Spinal cord (tissue), 10 donors: Measurements from ENCODE around the gene TBL1XR1. TPM values are rescaled to one million over a fixed set of nuclear protein-coding genes. Genes with fewer than 3 reads are reported as not detected.

ENCODE experiments used
- DNase-seq, 6 donors: peaks; one replicate each; pipeline versions ENCODE4 v3.0.0 to v3.0.0-alpha.2; 2013 to 2015; ENCODE audit warnings: low spot score in 6 of 6, low read depth in 4 of 6
- H3K27ac ChIP-seq: one replicate; pipeline ENCODE4 v1.5.1; 2013; ENCODE audit warnings: low read depth, low read length, control low read depth
- H3K27me3 ChIP-seq: one replicate; pipeline ENCODE4 v1.6.1; 2013; ENCODE audit warnings: low read length; ENCODE audit not compliant: control insufficient read depth, insufficient read depth
- H3K36me3 ChIP-seq: one replicate; pipeline ENCODE4 v1.6.1; 2013; ENCODE audit warnings: low read length; ENCODE audit not compliant: control insufficient read depth, insufficient read depth
- H3K4me1 ChIP-seq: one replicate; pipeline ENCODE4 v1.6.1; 2013; ENCODE audit warnings: low read length; ENCODE audit not compliant: control insufficient read depth, insufficient read depth
- H3K4me3 ChIP-seq: one replicate; pipeline ENCODE4 v1.5.1; 2013; ENCODE audit warnings: low read depth, low read length, control low read depth
- H3K9me3 ChIP-seq: one replicate; pipeline ENCODE4 v1.6.1; 2013; ENCODE audit warnings: low read length; ENCODE audit not compliant: control insufficient read depth, insufficient read depth
- WGBS: methylation state at CpG from one replicate; pipeline ENCODE4 v1.1.5; 2013; ENCODE audit warnings: missing lambda C conversion rate; ENCODE audit not compliant: insufficient coverage; 5-methylcytosine and 5-hydroxymethylcytosine counted together
- polyA plus RNA-seq, 2 donors: library from polyadenylated mRNA; unstranded; fragments of 120-200 nt; gene quantifications; one replicate each; pipeline ENCODE4 v1.2.1, GENCODE V29; 2013; ENCODE audit not compliant: insufficient read length in 2 of 2
- total RNA-seq, 2 donors: library from RNA; depleted of rRNA in 1 of 2; stranded (reverse); fragments of 120-200 nt in 1 of 2; fragments of >200 nt in 1 of 2; gene quantifications; one replicate each; pipeline versions ENCODE4 v1.2.3 to v1.2.4, GENCODE V29; 2013 to 2014
- donor health status: healthy.

The TBL1XR1 gene
- total and polyA plus RNA-seq, 4 donors, result 81.6 to 193 (median 110) TPM

- H3K4me1 ChIP-seq, result no peaks in the 10 kb centered on the region
- WGBS, result 94% methylated on average over 4 of the region's 6 CpGs
These were observed 89.6 kb downstream of the TBL1XR1 start for GRCh38 chr3:177107461-177108239.

DNA sequence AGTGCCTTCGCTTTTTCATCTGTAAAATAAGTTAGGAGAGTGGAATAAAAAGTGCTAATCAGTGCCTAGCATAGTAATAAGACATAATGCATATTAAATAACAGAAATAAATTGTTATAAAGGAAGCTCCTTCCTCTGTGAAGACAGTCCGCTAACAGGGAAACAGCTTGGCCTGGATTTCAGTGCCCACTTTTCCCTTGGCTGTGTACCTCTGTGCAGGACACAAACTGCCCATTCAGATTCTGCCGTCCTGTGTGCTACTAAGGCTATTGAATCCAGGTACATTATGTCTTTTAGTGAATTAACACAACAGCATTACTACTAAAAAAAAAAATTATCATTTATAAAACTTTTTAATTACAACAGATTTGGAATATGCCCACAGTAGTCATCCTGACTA is 90.7 kb downstream of the TBL1XR1 start:
- DNase-seq, result no peak
- no peaks in the 10 kb centered on the region for H3K4me1 ChIP-seq
- no peaks in the 10 kb centered on the region for H3K9me3 ChIP-seq
- 43% methylated on average over 1 of the region's 3 CpGs for WGBS
- no peak overlapping the region for H3K4me3 ChIP-seq
- H3K27me3 ChIP-seq, result no peaks in the 10 kb centered on the region
- H3K36me3 ChIP-seq, result no peaks in the 10 kb centered on the region
- H3K27ac ChIP-seq, result no peak overlapping the region

More at GRCh38 chr3:177107461-177108239, 89.6 kb downstream of the TBL1XR1 start:
- no peaks in the 10 kb centered on the region for H3K36me3 ChIP-seq
- H3K4me3 ChIP-seq, result no peak overlapping the region
- H3K27ac ChIP-seq, result no peak overlapping the region
- no peaks in the 10 kb centered on the region for H3K9me3 ChIP-seq
- H3K27me3 ChIP-seq, result no peaks in the 10 kb centered on the region
- no peak for DNase-seq

DNA sequence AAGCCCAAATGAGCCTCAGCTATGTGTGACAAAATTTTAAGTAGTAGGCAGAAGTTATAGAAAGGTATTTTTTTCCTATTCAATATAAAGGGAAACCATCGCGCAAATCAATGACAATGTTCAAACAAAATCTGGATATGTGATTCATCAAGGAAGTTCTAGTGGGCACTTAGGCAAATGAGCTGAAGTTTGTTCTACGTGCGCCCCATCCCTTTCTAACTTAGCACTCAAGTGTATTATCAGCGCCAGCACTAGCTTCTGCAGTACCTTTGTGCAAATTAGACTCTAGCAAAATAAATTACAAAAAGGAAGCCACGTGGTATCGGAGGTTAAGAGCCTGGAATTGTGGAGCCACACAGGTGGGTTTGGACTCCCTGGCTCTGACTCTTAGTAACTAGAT is 91.1 kb downstream of the TBL1XR1 start:
- H3K9me3 ChIP-seq, result no peaks in the 10 kb centered on the region
- WGBS, result 100% methylated on average over 2 of the region's 7 CpGs
- no peak overlapping the region for H3K27ac ChIP-seq
- no peaks in the 10 kb centered on the region for H3K27me3 ChIP-seq
- no peaks in the 10 kb centered on the region for H3K4me1 ChIP-seq
- H3K36me3 ChIP-seq, result no peaks in the 10 kb centered on the region
- no peak for DNase-seq
- no peak overlapping the region for H3K4me3 ChIP-seq

DNA sequence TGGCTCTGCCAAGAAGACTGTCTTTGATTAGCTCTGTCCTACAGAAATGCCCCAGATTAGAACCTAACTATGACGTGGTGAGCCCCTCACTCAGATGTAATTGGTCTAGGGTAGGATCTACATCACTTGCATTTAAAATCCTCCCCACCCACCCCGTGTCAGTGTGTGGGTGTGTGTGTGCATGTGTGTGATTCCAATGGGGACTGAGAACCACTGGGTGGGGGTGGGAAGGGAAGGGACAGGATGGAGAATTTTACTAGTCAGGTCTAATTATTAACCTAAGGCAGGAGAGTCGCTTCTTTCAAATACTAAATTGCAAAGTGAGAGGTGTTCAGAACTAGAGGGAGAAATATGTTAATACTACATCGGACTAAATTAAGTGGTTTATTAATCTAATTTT is 91.7 kb downstream of the TBL1XR1 start:
- H3K4me1 ChIP-seq, result no peaks in the 10 kb centered on the region
- no peak for DNase-seq
- no CpG with 5 or more reads among the region's 4 CpGs for WGBS
- no peak overlapping the region for H3K4me3 ChIP-seq
- H3K27me3 ChIP-seq, result no peaks in the 10 kb centered on the region
- H3K27ac ChIP-seq, result no peak overlapping the region
- H3K36me3 ChIP-seq, result no peaks in the 10 kb centered on the region
- H3K9me3 ChIP-seq, result no peaks in the 10 kb centered on the region

GRCh38 chr3:177104299-177104992 is 92.8 kb downstream of the TBL1XR1 start:
- no CpG with 5 or more reads among the region's 6 CpGs for WGBS
- no peaks in the 10 kb centered on the region for H3K9me3 ChIP-seq
- H3K36me3 ChIP-seq, result no peaks in the 10 kb centered on the region
- DNase-seq, result no peak
- H3K27ac ChIP-seq, result no peak overlapping the region
- no peak overlapping the region for H3K4me3 ChIP-seq
- H3K27me3 ChIP-seq, result no peaks in the 10 kb centered on the region
- H3K4me1 ChIP-seq, result no peaks in the 10 kb centered on the region

DNA sequence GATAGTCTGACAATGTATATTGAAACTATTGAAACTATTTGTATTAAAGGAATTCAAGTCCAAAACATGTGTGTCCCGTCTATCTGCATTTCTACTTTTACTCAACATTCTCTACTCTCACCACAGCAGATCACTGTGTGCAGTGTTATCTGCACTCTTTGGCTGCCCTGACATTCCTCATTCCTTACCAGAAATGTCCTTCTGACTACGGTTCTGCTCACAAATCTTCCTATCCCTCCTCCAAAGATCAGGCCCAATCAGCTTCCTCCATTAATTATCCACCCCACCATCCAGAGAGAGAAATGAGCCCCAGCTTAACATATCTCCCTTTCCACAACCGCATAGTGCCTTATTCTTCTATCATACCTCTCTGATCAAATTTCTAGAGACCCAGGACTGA is 94.7 kb downstream of the TBL1XR1 start:
- H3K4me3 ChIP-seq, result no peak overlapping the region
- WGBS, result 47% methylated on average over 1 of the region's 3 CpGs
- H3K9me3 ChIP-seq, result no peaks in the 10 kb centered on the region
- no peaks in the 10 kb centered on the region for H3K4me1 ChIP-seq
- no peaks in the 10 kb centered on the region for H3K27me3 ChIP-seq
- no peak for DNase-seq
- peaks cover 3% of the 10 kb centered on the region for H3K36me3 ChIP-seq
- H3K27ac ChIP-seq, result no peak overlapping the region

DNA sequence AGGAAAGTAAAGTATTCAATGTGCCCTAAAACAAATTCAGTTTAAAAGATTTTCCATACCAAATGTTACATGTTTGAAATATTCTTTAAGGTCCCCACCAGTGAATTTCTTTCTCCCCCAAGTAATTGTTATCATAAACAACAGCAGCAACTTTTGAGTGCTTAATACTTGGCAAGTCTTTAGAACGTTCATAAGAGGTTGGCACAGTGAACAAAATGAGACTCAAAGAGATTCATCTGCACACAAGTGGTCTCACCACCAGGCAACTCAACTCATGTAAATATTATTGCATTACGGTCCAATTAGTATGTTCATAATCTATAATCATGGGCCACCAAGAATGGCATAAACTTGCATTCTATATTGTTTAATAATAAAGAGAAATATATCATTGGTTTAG is 98.7 kb downstream of the TBL1XR1 start:
- Histone ChIP-seq H3K36me3 (peaks cover 5% of the 10 kb centered on the region), H3K9me3 (peaks cover 7% of the 10 kb centered on the region), H3K27ac (no peak overlapping the region), H3K4me3 (no peak overlapping the region), H3K27me3 (no peaks in the 10 kb centered on the region), H3K4me1 (no peaks in the 10 kb centered on the region)
- no peak for DNase-seq
- no CpG with 5 or more reads among the region's 2 CpGs for WGBS

DNA sequence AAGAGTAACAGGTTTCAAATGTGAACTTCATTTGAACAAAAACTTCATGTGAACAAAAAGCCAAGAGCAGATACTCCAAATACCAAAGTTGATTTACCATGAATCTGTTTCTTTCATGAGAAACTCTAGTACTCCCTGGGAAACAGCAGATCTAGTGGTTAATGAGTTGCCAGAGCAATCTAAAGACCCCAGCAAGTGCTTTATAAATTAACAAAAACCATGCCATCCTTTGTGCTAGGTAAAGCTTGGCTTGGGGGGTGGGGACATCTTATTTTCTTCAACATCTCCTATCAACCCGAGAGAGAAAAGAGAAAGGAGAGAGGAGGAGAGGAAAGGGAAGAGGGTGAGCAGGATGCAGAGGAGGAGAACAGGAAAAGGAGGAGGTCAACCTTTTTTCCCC is 100.7 kb downstream of the TBL1XR1 start:
- H3K4me3 ChIP-seq, result no peak overlapping the region
- no CpG with 5 or more reads among the region's 1 CpG for WGBS
- no peaks in the 10 kb centered on the region for H3K27me3 ChIP-seq
- no peaks in the 10 kb centered on the region for H3K4me1 ChIP-seq
- no peak for DNase-seq
- H3K9me3 ChIP-seq, result peaks cover 7% of the 10 kb centered on the region
- H3K36me3 ChIP-seq, result peaks cover 5% of the 10 kb centered on the region
- H3K27ac ChIP-seq, result no peak overlapping the region

DNA sequence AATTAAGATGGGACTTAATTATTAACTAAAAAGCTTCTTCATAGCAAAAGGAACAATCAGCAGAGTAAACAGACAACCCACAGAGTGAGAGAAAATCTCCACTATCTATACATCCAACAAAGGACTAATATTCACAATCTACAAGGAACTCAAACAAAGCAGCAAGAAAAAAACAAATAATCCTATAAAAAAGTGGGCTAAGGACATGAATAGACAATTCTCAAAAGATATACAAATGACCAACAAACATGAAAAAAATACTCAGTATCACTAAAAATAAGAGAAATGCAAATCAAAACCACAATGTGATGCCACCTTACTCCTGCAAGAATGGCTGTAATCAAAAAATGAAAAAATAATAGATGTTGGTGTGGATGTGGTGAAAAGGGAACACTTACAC is 103.3 kb downstream of the TBL1XR1 start:
- no peak overlapping the region for H3K4me3 ChIP-seq
- H3K36me3 ChIP-seq, result peaks cover 5% of the 10 kb centered on the region
- peaks cover 7% of the 10 kb centered on the region for H3K9me3 ChIP-seq
- no peak overlapping the region for H3K27ac ChIP-seq
- H3K4me1 ChIP-seq, result peaks cover 11% of the 10 kb centered on the region
- H3K27me3 ChIP-seq, result no peaks in the 10 kb centered on the region
- no peak for DNase-seq

DNA sequence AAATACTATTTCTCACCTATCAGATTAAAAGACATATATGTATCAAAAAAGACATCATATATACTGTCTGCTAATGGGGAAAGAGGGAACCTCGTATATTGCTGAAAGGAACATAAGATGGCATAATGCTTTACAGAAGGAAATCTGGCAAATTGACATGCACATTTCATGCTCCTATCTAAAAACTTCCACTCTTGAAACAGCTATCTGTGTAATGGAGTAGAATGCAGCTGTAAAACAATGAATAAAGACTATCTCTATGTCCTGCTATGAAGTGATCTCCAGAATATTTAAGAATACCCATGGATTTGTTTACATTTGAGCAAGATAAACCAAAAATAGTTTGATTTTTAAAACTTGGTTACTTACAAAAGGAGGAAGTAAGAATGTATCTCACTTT is 107.4 kb downstream of the TBL1XR1 start:
- peaks cover 4% of the 10 kb centered on the region for H3K9me3 ChIP-seq
- no peaks in the 10 kb centered on the region for H3K27me3 ChIP-seq
- H3K36me3 ChIP-seq, result no peaks in the 10 kb centered on the region
- H3K4me3 ChIP-seq, result no peak overlapping the region
- no CpG with 5 or more reads among the region's 1 CpG for WGBS
- DNase-seq, result peak in 1 of 6 donors; percentile 18
- H3K27ac ChIP-seq, result no peak overlapping the region
- peaks cover 11% of the 10 kb centered on the region for H3K4me1 ChIP-seq
